ENCODE measurements around the gene NKD1. TPM values are rescaled to one million over a fixed set of nuclear protein-coding genes. Genes with fewer than 3 reads are reported as not detected.

NKD1 gene
- total and polyA plus RNA-seq, 2 of the 8 experiments (the other 6 are each of a cell fraction or from before 2014, with no cell fraction given): 0.70 to 4.5 TPM

DNA sequence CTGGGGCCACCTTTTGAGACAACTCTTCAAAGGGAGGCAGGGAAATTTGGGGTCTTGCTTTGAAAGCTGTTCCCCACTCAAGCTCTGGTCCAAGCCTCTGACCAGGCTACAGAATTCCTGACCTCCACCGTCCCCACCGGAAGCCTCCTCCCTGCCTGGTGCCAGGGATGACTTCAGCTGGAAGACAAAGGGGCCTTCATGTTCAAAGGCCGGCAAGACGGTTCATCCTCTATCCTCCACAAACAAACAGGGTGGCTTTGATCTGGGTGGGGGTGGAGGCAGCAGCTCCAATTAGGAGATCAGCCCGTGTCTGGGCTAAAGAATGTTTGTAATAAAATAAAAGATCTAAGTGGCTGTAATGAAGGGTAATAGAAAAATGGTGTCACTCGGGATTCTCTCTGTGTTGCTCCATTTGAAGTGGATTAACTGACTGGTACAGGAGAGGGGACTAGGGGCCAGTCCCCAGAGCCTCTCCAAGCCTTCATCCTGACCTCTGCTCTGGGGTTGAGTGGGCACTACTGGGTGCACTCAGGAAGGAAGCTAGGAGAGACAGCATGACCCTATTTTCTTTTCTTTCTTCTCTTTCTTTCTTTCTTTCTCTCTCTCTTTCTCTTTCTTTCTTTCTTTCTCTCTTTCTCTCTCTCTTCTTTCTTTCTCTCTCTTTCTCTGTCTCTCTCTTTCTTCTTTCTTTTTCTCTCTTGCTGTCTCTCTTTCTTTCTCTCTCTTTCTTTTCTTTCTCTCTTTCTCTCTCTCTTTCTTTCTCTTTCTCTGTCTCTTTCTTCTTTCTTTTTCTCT is 27.5 kb upstream of the NKD1 start:
- Histone ChIP-seq H2AFZ (ENCODE audit: low read length) (no peak overlapping the region), H3K4ac (replicated peaks; ENCODE audit: insufficient read length, low read depth, low read length) (no peak overlapping the region), H2BK15ac (ENCODE audit: low read length) (no peak overlapping the region), H2BK120ac (replicated peaks; ENCODE audit: low read depth, low read length) (no peak overlapping the region), H3K4me3 (ENCODE audit: extremely low read depth in 1 of 4, insufficient read depth in 2 of 4, low read depth in 3 of 4, low read length in 4 of 4) (no peak overlapping the region), H3K9me3 (ENCODE audit: insufficient read depth in 2 of 2, low read depth in 1 of 2, low read length in 1 of 2) (peaks cover 5% of the 10 kb centered on the region in 2 experiments; a peak in 1 of 4 replicates), H3K23me2 (ENCODE audit: low read depth, low read length) (no peaks in the 10 kb centered on the region), H3K79me1 (ENCODE audit: low read depth, low read length) (no peaks in the 10 kb centered on the region), H2BK12ac (ENCODE audit: low read depth, low read length) (no peak overlapping the region), H4K91ac (replicated peaks; ENCODE audit: insufficient read length, low read length) (no peak overlapping the region), H3K36me3 (ENCODE audit: control insufficient read depth in 2 of 4, insufficient read depth in 4 of 4, low read length in 3 of 4) (no peaks in the 10 kb centered on the region), H3K18ac (ENCODE audit: extremely low read depth, low read length) (no peak overlapping the region), H3K23ac (ENCODE audit: insufficient read length) (no peak overlapping the region), H3K4me2 (ENCODE audit: insufficient read depth in 1 of 2, low read depth in 2 of 2, low read length in 2 of 2) (no peak overlapping the region), H4K20me1 (replicated peaks in 1 of 2; ENCODE audit: control insufficient read depth in 1 of 2, insufficient read depth in 2 of 2, low read length in 2 of 2) (no peaks in the 10 kb centered on the region), H2BK5ac (ENCODE audit: low read depth, low read length) (no peak overlapping the region), H3K4me1 (replicated peaks in 1 of 4; ENCODE audit: control insufficient read depth in 3 of 4, insufficient read depth in 4 of 4, low read length in 3 of 4) (peaks cover 0 to 2% (median 0%) of the 10 kb centered on the region in 4 experiments; a peak in 1 of 7 replicates), H3K27me3 (replicated peaks in 1 of 4; ENCODE audit: control insufficient read depth in 3 of 4, extremely low read depth in 1 of 4, insufficient read depth in 3 of 4, low read length in 3 of 4) (no peaks in the 10 kb centered on the region), H3K14ac (ENCODE audit: insufficient read length) (no peak overlapping the region), H4K5ac (ENCODE audit: insufficient read length, low read depth, low read length) (no peak overlapping the region), H3K9ac (replicated peaks in 1 of 4; ENCODE audit: extremely low read depth in 1 of 4, low read depth in 3 of 4, low read length in 3 of 4) (no peak overlapping the region), H3K79me2 (ENCODE audit: control insufficient read depth in 1 of 2, insufficient read depth in 2 of 2, low read length in 2 of 2) (no peaks in the 10 kb centered on the region), H4K8ac (ENCODE audit: extremely low read depth, insufficient read depth, low read length) (no peak overlapping the region), H3K27ac (ENCODE audit: low read depth, low read length) (no peak overlapping the region), H2AK5ac (ENCODE audit: low read depth, low read length) (no peak overlapping the region), H2BK20ac (ENCODE audit: low read length) (no peak overlapping the region), H3K56ac (replicated peaks; ENCODE audit: insufficient read length, low read depth, low read length) (no peak overlapping the region)
- CTCF ChIA-PET (ENCODE audit: partially characterized antibody): interaction anchor here (0.7 to 4.6 kb wide), 5 partner anchors 11 to 161 kb away, joined by 3 to 17 read pairs (median 4); no protein-coding TSS in a partner anchor
- no peak for FAIRE-seq
- POLR2A ChIA-PET (ENCODE audit: partially characterized antibody): no interaction called here
- TF ChIP-seq RFX5 (IDR thresholded peaks at IDR 0.05; ENCODE audit: borderline replicate concordance, low read depth, low read length): no peak
- no peak for TF ChIP-seq TCF12 (IDR thresholded peaks at IDR 0.05; ENCODE audit: low read depth, low read length)
- TF ChIP-seq TEAD4 (IDR thresholded peaks at IDR 0.05; ENCODE audit: low read depth, low read length): no peak
- no peak for TF ChIP-seq YY1 (IDR thresholded peaks at IDR 0.05; ENCODE audit: low read depth, low read length)
- no peak for TF ChIP-seq RXRA (IDR thresholded peaks at IDR 0.05; ENCODE audit: insufficient read depth, low read depth, low read length)
- TF ChIP-seq JUND (IDR thresholded peaks at IDR 0.05; ENCODE audit: low read length): no peak
- TF ChIP-seq GTF2F1 (IDR thresholded peaks at IDR 0.05; ENCODE audit: borderline replicate concordance, low read depth, low read length): no peak
- TF ChIP-seq, protein P1, sequence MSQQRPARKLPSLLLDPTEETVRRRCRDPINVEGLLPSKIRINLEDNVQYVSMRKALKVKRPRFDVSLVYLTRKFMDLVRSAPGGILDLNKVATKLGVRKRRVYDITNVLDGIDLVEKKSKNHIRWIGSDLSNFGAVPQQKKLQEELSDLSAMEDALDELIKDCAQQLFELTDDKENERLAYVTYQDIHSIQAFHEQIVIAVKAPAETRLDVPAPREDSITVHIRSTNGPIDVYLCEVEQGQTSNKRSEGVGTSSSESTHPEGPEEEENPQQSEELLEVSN (IDR thresholded peaks at IDR 0.05): no peak
- TF ChIP-seq POLR2A (IDR thresholded peaks at IDR 0.05; ENCODE audit: control extremely low read depth in 1 of 2, low read depth in 2 of 2, low read length in 2 of 2): no peak
- no peak for TF ChIP-seq HDAC2 (IDR thresholded peaks at IDR 0.05; ENCODE audit: borderline replicate concordance in 1 of 2, low read depth in 2 of 2, low read length in 2 of 2)
- no peak for DNase-seq (ENCODE audit: low read depth in 1 of 2, low spot score in 2 of 2)
- 81% methylated on average over 6 of the region's 6 CpGs; no CpG with 5 or more reads in 1 of the 2 experiments for WGBS, 2 experiments (ENCODE audit: extremely low coverage in 1 of 2, insufficient coverage in 1 of 2, insufficient read length in 1 of 2, insufficient replicate concordance in 2 of 2, low coverage in 1 of 2, low lambda C conversion rate in 2 of 2, missing lambda C conversion rate in 1 of 2)

Measured in H1 (cell line).